ENCODE results near the gene ZFP37.

DNA sequence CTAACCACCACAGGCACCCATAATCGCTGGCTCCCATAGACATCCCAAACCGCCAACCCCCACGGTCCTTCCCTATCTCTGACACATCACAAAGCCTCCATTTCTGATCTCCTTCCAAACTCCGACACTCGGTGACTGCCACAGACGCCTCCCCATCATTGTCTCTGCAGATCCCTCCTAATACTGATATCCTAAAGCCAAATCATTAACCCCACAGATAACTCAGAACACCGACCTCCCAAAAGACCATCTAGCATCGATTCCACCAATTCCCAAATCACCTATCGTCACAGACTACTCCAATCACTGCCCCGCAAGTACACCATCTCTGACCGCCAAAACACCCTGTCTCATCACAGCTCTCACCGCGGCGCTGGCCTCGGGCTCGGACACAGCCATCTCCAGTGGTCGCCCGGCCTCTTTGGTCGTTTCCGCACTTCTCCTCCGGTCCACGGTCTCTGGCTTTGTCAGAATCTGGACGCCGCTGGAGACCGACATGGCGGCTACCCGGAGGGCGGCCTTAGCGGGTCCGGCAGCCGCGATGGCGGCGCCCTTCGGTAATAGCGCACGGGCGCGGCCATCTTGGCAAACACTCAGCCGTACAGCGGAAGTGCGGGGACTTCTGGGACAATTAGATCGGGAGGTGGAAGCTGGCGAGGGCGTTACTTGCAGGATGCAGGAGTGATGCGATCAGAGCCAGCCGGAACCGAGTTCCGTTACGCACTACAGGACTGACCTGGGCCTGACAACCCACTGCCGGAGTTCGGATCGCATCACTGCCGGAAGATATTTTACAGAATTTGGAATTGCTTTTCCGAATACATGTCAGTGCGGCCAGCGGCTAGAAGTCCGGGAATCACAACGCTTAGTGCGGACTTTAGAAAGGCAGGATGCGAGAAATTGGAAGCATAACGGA is at the start of gene ZFP37:
- TF ChIP-seq, protein P1, sequence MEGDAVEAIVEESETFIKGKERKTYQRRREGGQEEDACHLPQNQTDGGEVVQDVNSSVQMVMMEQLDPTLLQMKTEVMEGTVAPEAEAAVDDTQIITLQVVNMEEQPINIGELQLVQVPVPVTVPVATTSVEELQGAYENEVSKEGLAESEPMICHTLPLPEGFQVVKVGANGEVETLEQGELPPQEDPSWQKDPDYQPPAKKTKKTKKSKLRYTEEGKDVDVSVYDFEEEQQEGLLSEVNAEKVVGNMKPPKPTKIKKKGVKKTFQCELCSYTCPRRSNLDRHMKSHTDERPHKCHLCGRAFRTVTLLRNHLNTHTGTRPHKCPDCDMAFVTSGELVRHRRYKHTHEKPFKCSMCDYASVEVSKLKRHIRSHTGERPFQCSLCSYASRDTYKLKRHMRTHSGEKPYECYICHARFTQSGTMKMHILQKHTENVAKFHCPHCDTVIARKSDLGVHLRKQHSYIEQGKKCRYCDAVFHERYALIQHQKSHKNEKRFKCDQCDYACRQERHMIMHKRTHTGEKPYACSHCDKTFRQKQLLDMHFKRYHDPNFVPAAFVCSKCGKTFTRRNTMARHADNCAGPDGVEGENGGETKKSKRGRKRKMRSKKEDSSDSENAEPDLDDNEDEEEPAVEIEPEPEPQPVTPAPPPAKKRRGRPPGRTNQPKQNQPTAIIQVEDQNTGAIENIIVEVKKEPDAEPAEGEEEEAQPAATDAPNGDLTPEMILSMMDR (conservative IDR thresholded peaks at IDR 0.05; ENCODE audit: low read length): no peak
- TF ChIP-seq EZH2phosphoT487 (IDR thresholded peaks at IDR 0.05; ENCODE audit: borderline replicate concordance): no peak
